Skin of body (tissue), 3 donors: ENCODE measurements around the gene CYB5A. TPM values are rescaled to one million over a fixed set of nuclear protein-coding genes. Genes with fewer than 3 reads are reported as not detected.

Experiments used
- DNase-seq: peaks from one replicate; lab custom pipeline; 2025; lab: John Stamatoyannopoulos, UW
- small RNA-seq: library from RNA; depleted of rRNA; stranded (forward); fragments of <200 nt; gene quantifications from one replicate; pipeline ENCODE3, GENCODE V24; 2014; ENCODE audit warnings: low replicate concordance
- total RNA-seq: library from RNA; depleted of rRNA; stranded (reverse); fragments of >200 nt; gene quantifications from one replicate; pipeline ENCODE4 v1.2.3, GENCODE V29; 2014

CYB5A gene
- total RNA-seq, 1 donor from 2014 or later = 82.0 TPM

- DNase-seq = no peak
Measured at GRCh38 chr18:74217476-74218143, 74.2 kb downstream of the CYB5A start.

DNA sequence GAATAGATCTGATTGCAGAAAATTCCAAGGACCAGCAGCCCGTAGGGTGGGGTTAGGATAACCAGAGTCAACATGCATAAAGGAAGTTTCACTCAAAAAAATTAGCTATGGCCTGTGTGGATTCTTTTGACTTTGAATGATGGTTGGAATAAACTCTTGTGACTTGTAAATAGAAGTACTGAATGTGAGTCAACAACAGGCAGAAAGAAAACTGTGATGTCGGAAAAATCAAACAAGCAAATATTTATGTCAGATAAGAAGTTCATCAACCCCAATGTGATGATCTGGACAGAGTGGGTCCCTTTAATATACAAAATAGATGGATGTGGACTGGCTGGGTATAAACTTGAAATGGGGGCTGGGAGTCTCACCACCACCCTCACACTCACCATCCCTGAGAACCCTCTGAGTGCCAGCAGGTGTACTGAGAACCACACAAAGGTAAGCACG lies 75.1 kb downstream of the CYB5A start:
- no peak for DNase-seq

- no peak for DNase-seq
Measured at GRCh38 chr18:74215863-74216262, 75.9 kb downstream of the CYB5A start.

DNA sequence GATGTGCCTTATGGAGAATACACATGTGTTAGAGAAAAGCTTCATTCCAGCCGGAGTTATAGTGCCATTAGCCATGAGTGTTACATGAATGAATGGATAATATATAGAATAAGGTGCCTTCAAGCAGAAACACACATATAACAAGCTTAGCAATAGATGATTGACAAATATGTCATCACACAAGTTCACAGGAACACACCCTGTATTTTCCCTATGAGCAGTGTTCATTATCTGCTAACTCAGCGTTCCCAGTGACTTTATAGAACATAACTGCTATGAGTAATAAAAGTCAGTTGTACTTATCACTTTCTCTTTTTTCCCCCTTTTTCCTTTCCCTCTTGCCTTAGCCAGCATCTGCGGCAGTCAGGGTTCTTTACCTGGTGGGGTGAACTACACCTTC lies 78.3 kb downstream of the CYB5A start:
- DNase-seq = no peak

GRCh38 chr18:74204526-74205152 lies 87.1 kb downstream of the CYB5A start:
- DNase-seq = no peak

DNA sequence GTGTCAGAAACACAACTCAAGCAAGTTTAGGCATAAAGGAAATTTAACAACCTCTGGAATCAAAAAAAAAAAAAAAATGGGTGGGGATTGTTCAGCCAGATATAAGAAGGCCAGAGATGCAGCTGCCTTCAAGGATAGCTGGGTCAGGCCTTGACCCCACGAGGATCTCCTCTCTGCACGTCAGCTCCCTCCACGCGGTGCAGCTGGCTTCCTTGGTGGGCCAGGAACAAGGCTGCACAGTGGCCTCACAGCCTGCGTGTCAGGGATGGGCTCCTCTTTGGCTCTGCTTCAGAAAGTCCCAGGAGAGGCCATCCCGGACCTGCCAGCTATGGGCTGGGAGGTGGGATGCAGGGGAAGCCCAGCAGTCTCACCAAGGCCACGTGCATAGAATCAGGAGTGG lies 88.0 kb downstream of the CYB5A start:
- DNase-seq = no peak

Small RNA genes lying within 50 kb of the gene (small RNA-seq; reads per million reads assigned to genes)
- not detected for gene RN7SL551P

Other genes starting within 250 kb of the CYB5A start
- gene FBXO15, start 144.1 kb downstream of the CYB5A start, total RNA-seq = 1.5 TPM
- 22.3 TPM for gene TIMM21, start 143.4 kb downstream of the CYB5A start, total RNA-seq
- not detected for gene C18orf63, start 23.9 kb upstream of the CYB5A start, total RNA-seq
- 2.4 TPM for gene DIPK1C, start 165.3 kb upstream of the CYB5A start, total RNA-seq
- 34.9 TPM for gene CNDP2, start 204.4 kb upstream of the CYB5A start, total RNA-seq
- gene CNDP1, start 242.5 kb upstream of the CYB5A start, total RNA-seq = 0.10 TPM